Testis (tissue), 2 donors: Measurements from ENCODE around the gene ORM2.

Source experiments
- CTCF ChIP-seq, 3 experiments: fragments of 450-650 bp in 2 of 3; fragments of 200-600 bp in 1 of 3; sonication (generic) in 1 of 3; IDR thresholded peaks; one replicate each; pipeline ENCODE4 v1.5.1; 2016 to 2019; ENCODE audit warnings: antibody characterized with exemption in 3 of 3, mild to moderate bottlenecking in 2 of 3, moderate library complexity in 1 of 3
- POLR2A ChIP-seq: fragments of 450-650 bp; IDR thresholded peaks from one replicate; pipeline ENCODE4 v1.6.1; 2017; ENCODE audit warnings: antibody characterized with exemption, mild to moderate bottlenecking, moderate library complexity

DNA sequence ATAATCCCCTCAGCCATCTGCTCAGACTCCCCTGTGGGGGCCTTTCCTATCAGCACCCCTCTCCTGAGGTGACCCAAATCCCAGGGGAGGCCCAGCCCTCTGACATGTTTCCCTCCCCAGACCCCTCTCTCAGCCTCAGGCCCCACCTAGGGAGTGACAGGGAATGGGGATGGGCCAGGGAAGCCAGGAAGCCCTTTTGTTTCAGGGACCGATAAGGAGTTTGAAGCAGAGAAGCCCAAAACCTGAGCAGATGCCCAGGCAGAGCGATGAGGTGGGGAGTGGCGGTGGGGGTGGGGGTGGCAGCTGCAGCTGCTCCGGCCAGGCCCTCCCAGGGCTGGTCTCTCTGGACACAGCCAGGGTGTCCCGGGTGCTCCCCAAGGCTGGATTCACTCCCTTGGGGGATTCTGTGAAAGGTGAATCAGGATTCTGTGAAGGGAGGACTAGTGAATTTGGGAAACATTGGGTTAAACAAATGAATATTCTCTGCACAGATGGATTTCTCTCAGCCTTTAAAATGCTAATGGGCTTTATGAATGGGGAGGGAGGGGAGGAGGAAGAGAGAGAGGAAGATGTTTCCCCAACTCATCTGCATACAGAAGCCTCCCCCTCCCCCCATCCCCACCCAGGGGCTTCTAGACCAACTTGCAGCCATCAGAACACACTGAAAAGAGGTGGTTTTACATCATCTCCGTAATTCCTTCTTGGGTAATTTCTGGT lies 40.7 kb downstream of the ORM2 start:
- TF ChIP-seq CTCF (IDR thresholded peaks at IDR 0.05) (no peak), POLR2A (no peak)
